H1 (cell line): ENCODE measurements around the gene URM1. TPM values are rescaled to one million over a fixed set of nuclear protein-coding genes. Genes with fewer than 3 reads are reported as not detected.

ENCODE experiments used
- CTCF ChIA-PET: fragments of 300-600 bp; sonication (Branson Sonifier 250); formaldehyde crosslinking; loops from one replicate; lab custom pipeline; 2021; ENCODE audit not compliant: partially characterized antibody; lab: Charles Lee
- POLR2A ChIA-PET: fragments of 300-600 bp; sonication (Branson Sonifier 250); formaldehyde crosslinking; loops from one replicate; lab custom pipeline; 2021; ENCODE audit warnings: inconsistent platforms; ENCODE audit not compliant: partially characterized antibody; lab: Charles Lee
- DNase-seq, 2 experiments: peaks; one replicate each; pipeline versions ENCODE4 v3.0.0 to v3.0.0-alpha.2; 2010 to 2022; ENCODE audit warnings: low spot score in 2 of 2, low read depth in 1 of 2, mixed read lengths in 1 of 2
- FAIRE-seq: peaks from 2 replicates; lab custom pipeline; 2011; peaks lifted over from hg19 to GRCh38; lab: Jason Lieb, UNC
- H2AFZ ChIP-seq: 2 replicates; pipeline ENCODE4 v1.8.1; 2012; ENCODE audit warnings: low read length, inconsistent platforms
- H2AK5ac ChIP-seq: 2 replicates; pipeline ENCODE4 v1.6.1; 2013; ENCODE audit warnings: low read depth, low read length
- H2BK120ac ChIP-seq: replicated peaks from 2 replicates; pipeline ENCODE3; 2013; ENCODE audit warnings: low read depth, low read length, inconsistent platforms
- H2BK12ac ChIP-seq: 2 replicates; pipeline ENCODE4 v1.6.1; 2013; ENCODE audit warnings: low read depth, low read length
- H2BK15ac ChIP-seq: 2 replicates; pipeline ENCODE4 v1.6.1; 2013; ENCODE audit warnings: low read length
- H2BK20ac ChIP-seq: 2 replicates; pipeline ENCODE4 v1.6.1; 2013; ENCODE audit warnings: low read length
- H2BK5ac ChIP-seq: 2 replicates; pipeline ENCODE4 v1.6.1; 2013; ENCODE audit warnings: low read depth, low read length
- H3K14ac ChIP-seq: 2 replicates; pipeline ENCODE4 v1.6.1; 2013; ENCODE audit warnings: inconsistent platforms; ENCODE audit not compliant: insufficient read length
- H3K18ac ChIP-seq: 2 replicates; pipeline ENCODE4 v1.6.1; 2013; ENCODE audit warnings: low read length; ENCODE audit errors: extremely low read depth
- H3K23ac ChIP-seq: 2 replicates; pipeline ENCODE4 v1.6.1; 2013; ENCODE audit warnings: inconsistent platforms; ENCODE audit not compliant: insufficient read length
- H3K23me2 ChIP-seq: 2 replicates; pipeline ENCODE4 v1.6.1; 2013; ENCODE audit warnings: low read depth, low read length
- H3K27ac ChIP-seq: 2 replicates; pipeline ENCODE4 v1.6.1; 2011; ENCODE audit warnings: low read depth, low read length, inconsistent platforms
- H3K27me3 ChIP-seq, 4 experiments: replicated peaks in 1 of 4; 1 replicate in 1 of 4; 2 replicates in 3 of 4; pipeline versions ENCODE4 v1.6.1 to v1.8.1; 2011 to 2013; ENCODE audit warnings: low read length in 3 of 4, mild to moderate bottlenecking in 3 of 4, inconsistent platforms in 2 of 4, mixed read lengths in 2 of 4, moderate library complexity in 1 of 4; ENCODE audit not compliant: control insufficient read depth in 3 of 4, insufficient read depth in 3 of 4; ENCODE audit errors: extremely low read depth in 1 of 4
- H3K36me3 ChIP-seq, 4 experiments: 2 replicates each; pipeline versions ENCODE4 v1.6.1 to v1.8.1; 2011 to 2013; ENCODE audit warnings: mild to moderate bottlenecking in 4 of 4, low read length in 3 of 4, moderate library complexity in 2 of 4, control low read depth in 1 of 4, inconsistent platforms in 1 of 4; ENCODE audit not compliant: insufficient read depth in 4 of 4, control insufficient read depth in 2 of 4
- H3K4ac ChIP-seq: replicated peaks from 2 replicates; pipeline ENCODE3; 2013; ENCODE audit warnings: low read length, low read depth, mixed read lengths, inconsistent platforms; ENCODE audit not compliant: insufficient read length
- H3K4me1 ChIP-seq, 4 experiments: replicated peaks in 1 of 4; 1 replicate in 1 of 4; 2 replicates in 3 of 4; pipeline versions ENCODE4 v1.6.1 to v1.8.1; 2011 to 2013; ENCODE audit warnings: low read length in 3 of 4, inconsistent platforms in 2 of 4, mixed read lengths in 1 of 4; ENCODE audit not compliant: insufficient read depth in 4 of 4, control insufficient read depth in 3 of 4
- H3K4me2 ChIP-seq, 2 experiments: 2 replicates each; pipeline versions ENCODE4 v1.6.1 to v1.8.1; 2011 to 2013; ENCODE audit warnings: low read depth in 2 of 2, low read length in 2 of 2, control low read depth in 1 of 2, inconsistent platforms in 1 of 2, mild to moderate bottlenecking in 1 of 2; ENCODE audit not compliant: insufficient read depth in 1 of 2
- H3K4me3 ChIP-seq, 4 experiments: fragments of 200-600, 300-600 bp in 1 of 4; sonication (generic), shearing (Covaris generic), sonication (Bioruptor Twin) in 1 of 4; 2 replicates each; pipeline versions ENCODE4 v1.5.1 to v1.8.1; 2011 to 2016; ENCODE audit warnings: low read length in 4 of 4, low read depth in 3 of 4, control low read depth in 2 of 4, inconsistent platforms in 2 of 4, mild to moderate bottlenecking in 2 of 4, mixed read lengths in 1 of 4, moderate library complexity in 1 of 4; ENCODE audit not compliant: insufficient read depth in 2 of 4; ENCODE audit errors: extremely low read depth in 1 of 4
- H3K56ac ChIP-seq: replicated peaks from 2 replicates; pipeline ENCODE3; 2013; ENCODE audit warnings: low read depth, mild to moderate bottlenecking, mixed read lengths, low read length, inconsistent platforms; ENCODE audit not compliant: insufficient read length
- H3K79me1 ChIP-seq: 2 replicates; pipeline ENCODE4 v1.6.1; 2013; ENCODE audit warnings: low read depth, low read length, control low read depth
- H3K79me2 ChIP-seq, 2 experiments: 2 replicates each; pipeline versions ENCODE4 v1.6.1 to v1.8.1; 2012 to 2013; ENCODE audit warnings: low read length in 2 of 2, mild to moderate bottlenecking in 2 of 2, inconsistent platforms in 1 of 2; ENCODE audit not compliant: insufficient read depth in 2 of 2, control insufficient read depth in 1 of 2
- H3K9ac ChIP-seq, 4 experiments: replicated peaks in 1 of 4; 1 replicate in 1 of 4; 2 replicates in 3 of 4; pipeline versions ENCODE4 v1.6.1 to v1.8.1; 2011 to 2013; ENCODE audit warnings: low read depth in 3 of 4, low read length in 3 of 4, control low read depth in 2 of 4, mild to moderate bottlenecking in 2 of 4, moderate library complexity in 2 of 4, inconsistent platforms in 1 of 4; ENCODE audit errors: extremely low read depth in 1 of 4
- H3K9me3 ChIP-seq, 2 experiments: 2 replicates each; pipeline versions ENCODE4 v1.6.1 to v1.8.1; 2012 to 2013; ENCODE audit warnings: mild to moderate bottlenecking in 2 of 2, moderate library complexity in 2 of 2, control low read depth in 1 of 2, inconsistent platforms in 1 of 2, low read depth in 1 of 2, low read length in 1 of 2, mixed read lengths in 1 of 2; ENCODE audit not compliant: insufficient read depth in 2 of 2
- H4K20me1 ChIP-seq, 2 experiments: replicated peaks in 1 of 2; 2 replicates each; pipeline versions ENCODE3 to v1.8.1; 2011 to 2013; ENCODE audit warnings: inconsistent platforms in 2 of 2, low read length in 2 of 2, mild to moderate bottlenecking in 1 of 2; ENCODE audit not compliant: insufficient read depth in 2 of 2, control insufficient read depth in 1 of 2
- H4K5ac ChIP-seq: 2 replicates; pipeline ENCODE4 v1.6.1; 2013; ENCODE audit warnings: low read length, low read depth, mixed read lengths, inconsistent platforms; ENCODE audit not compliant: insufficient read length
- H4K8ac ChIP-seq: 2 replicates; pipeline ENCODE4 v1.8.0; 2013; ENCODE audit warnings: mild to moderate bottlenecking, moderate library complexity, low read length, inconsistent platforms; ENCODE audit not compliant: insufficient read depth; ENCODE audit errors: extremely low read depth
- H4K91ac ChIP-seq: replicated peaks from 2 replicates; pipeline ENCODE3; 2013; ENCODE audit warnings: low read length, mixed read lengths, inconsistent platforms; ENCODE audit not compliant: insufficient read length
- CHD1 ChIP-seq: IDR thresholded peaks from 2 replicates; pipeline ENCODE4 v1.6.1; 2012; ENCODE audit warnings: low read depth, low read length, improper control_type of control experiment
- EZH2 ChIP-seq: fragments of 200-600 bp; sonication (generic); IDR thresholded peaks from 2 replicates; pipeline ENCODE4 v1.7.1; 2012; ENCODE audit warnings: low read depth, mild to moderate bottlenecking, moderate library complexity, low read length, inconsistent platforms; ENCODE audit not compliant: severe bottlenecking
- RBBP5 ChIP-seq: IDR thresholded peaks from 2 replicates; pipeline ENCODE4 v1.7.1; 2012; ENCODE audit warnings: low read depth, mild to moderate bottlenecking, inconsistent platforms, low read length, moderate library complexity, borderline replicate concordance
- WGBS, 2 experiments: shearing (Covaris generic) in 1 of 2; methylation state at CpG; one replicate each; pipeline versions ENCODE4 v1.1.6 to v1.1.7; 2013 to 2015; ENCODE audit warnings: low lambda C conversion rate in 2 of 2, mixed read lengths in 2 of 2, inconsistent platforms in 1 of 2, low coverage in 1 of 2, missing lambda C conversion rate in 1 of 2; ENCODE audit not compliant: insufficient replicate concordance in 2 of 2, insufficient coverage in 1 of 2, insufficient read length in 1 of 2; ENCODE audit errors: extremely low coverage in 1 of 2, missing lambda C conversion rate in 1 of 2; 5-methylcytosine and 5-hydroxymethylcytosine counted together
- polyA plus RNA-seq, 7 experiments: library from polyadenylated mRNA; depleted of rRNA in 3 of 7; stranded (reverse) in 5 of 7; unstranded in 2 of 7; fragments of >200 nt in 5 of 7; fragments of 200-250 nt in 2 of 7; gene quantifications; 1 replicate in 5 of 7; 2 replicates in 1 of 7; 4 replicates in 1 of 7; pipeline versions ENCODE4 v1.2.1 to v1.2.3, GENCODE V29; 2011 to 2013; ENCODE audit warnings: missing spikeins in 2 of 7, mixed read lengths in 2 of 7
- total RNA-seq: library from RNA; stranded (reverse); fragmentation: NEBNext Ultra II Directional; extraction: Animal tissue kit (Norgen Biotek cat#: 25700); gene quantifications from 2 replicates; pipeline ENCODE4 v1.2.1, GENCODE V29; 2021

Gene URM1
- total and polyA plus RNA-seq, 2 of the 8 experiments (the other 6 are each of a cell fraction or from before 2014, with no cell fraction given), result 58.3 to 62.3 TPM

- no peak for FAIRE-seq
- no peak overlapping the region for H3K23ac ChIP-seq
- no peak overlapping the region for H3K9ac ChIP-seq
- no peak overlapping the region for H2BK5ac ChIP-seq
- peak overlapping the region; percentile 87; the same call in 1 of the 2 replicates for H2BK12ac ChIP-seq
- H3K27me3 ChIP-seq, result peaks cover 13 to 38% (median 25%) of the 10 kb centered on the region in 4 experiments
- H3K4me2 ChIP-seq, result no peak overlapping the region
- H4K8ac ChIP-seq, result no peak overlapping the region
- H3K4me3 ChIP-seq, result no peak overlapping the region
- 0 out of 2 replicates have a peak, but pooled peaks cover 8% of the 10 kb centered on the region for H3K79me1 ChIP-seq
- no peaks in the 10 kb centered on the region for H3K9me3 ChIP-seq
- no peak for DNase-seq
- POLR2A ChIA-PET, result interaction anchor here (2.7 to 6.2 kb wide), 2 partner anchors 15 to 21 kb away, joined by 17 to 52 read pairs; no protein-coding TSS in a partner anchor
- no peak overlapping the region for H2AK5ac ChIP-seq
- TF ChIP-seq CHD1 (no peak), EZH2 (no peak), RBBP5 (no peak)
- TF ChIP-seq, all 59 proteins: peak for 0
- Histone ChIP-seq H4K5ac (no peak overlapping the region), H2BK120ac (no peak overlapping the region), H3K79me2 (peaks cover 7 to 22% of the 10 kb centered on the region in 2 experiments), H3K14ac (no peak overlapping the region), H2BK20ac (0 out of 2 replicates have a peak overlapping the region, but pooled peaks have one; percentile 6), H3K4ac (no peak overlapping the region), H4K20me1 (peaks cover 0 to 8% of the 10 kb centered on the region in 2 experiments), H3K18ac (no peak overlapping the region), H2BK15ac (0 out of 2 replicates have a peak overlapping the region, but pooled peaks have one; percentile 2), H4K91ac (no peak overlapping the region), H3K56ac (no peak overlapping the region), H3K23me2 (peaks cover 11% of the 10 kb centered on the region; the same call in 1 of the 2 replicates), H2AFZ (no peak overlapping the region), H3K36me3 (no peaks in the 10 kb centered on the region; a peak in 1 of 8 replicates), H3K27ac (no peak overlapping the region), H3K4me1 (peaks cover 5 to 19% (median 8%) of the 10 kb centered on the region in 4 experiments)
- 92% methylated on average over 9 of the region's 9 CpGs; no CpG with 5 or more reads in 1 of the 2 experiments for WGBS, 2 experiments
- CTCF ChIA-PET, result interaction anchor here (1.1 to 25.1 kb wide), 3 partner anchors 21 to 40 kb away, joined by 3 to 544 read pairs (median 323); no protein-coding TSS in a partner anchor
These were observed 2.0 kb upstream of the URM1 start for GRCh38 chr9:128369024-128369706.
